ENCODE results near the gene ALPK1.
"Not testable (repeated sequence)": the region's sequence is repeated elsewhere in the genome, so short reads cannot be mapped to it uniquely, and the experiment has no call there.

Gene ALPK1

GRCh38 chr4:112473985-112474384 lies 176.8 kb downstream of the ALPK1 start:
- no peak for DNase-seq

- no peak for DNase-seq
These were observed 188.8 kb downstream of the ALPK1 start for GRCh38 chr4:112485930-112486329.

- not testable (repeated sequence) for DNase-seq
These were observed 193.6 kb downstream of the ALPK1 start for GRCh38 chr4:112490808-112491207.

All from kidney glomerular epithelial cell (primary cell).